ENCODE measurements around the gene SLC6A17.
A peak's percentile ranks its signal among the peaks of the same experiment; 100 is the strongest.

The SLC6A17 gene

GRCh38 chr1:110135666-110136065 is 14.6 kb upstream of the SLC6A17 start:
- no peak for DNase-seq

GRCh38 chr1:110136911-110137310 is 13.4 kb upstream of the SLC6A17 start:
- DNase-seq, result no peak

DNA sequence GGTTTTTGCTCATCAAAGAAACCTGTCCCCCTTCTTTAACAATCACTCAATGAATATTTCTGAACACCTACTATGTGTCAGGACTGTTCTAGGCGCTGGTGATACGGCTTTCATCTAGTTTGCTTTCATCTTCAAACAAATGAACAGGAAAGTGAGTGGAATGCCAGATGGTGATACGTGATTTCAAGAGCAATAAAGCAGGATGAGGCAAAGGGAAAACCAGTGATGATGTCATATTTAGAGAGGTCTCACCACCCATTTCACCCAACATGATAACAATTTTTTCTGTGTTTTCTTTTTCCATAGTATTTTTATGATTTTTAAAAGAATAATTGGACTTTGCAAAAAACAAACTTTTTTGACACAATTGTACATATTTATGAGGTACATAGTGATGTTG is 11.3 kb upstream of the SLC6A17 start:
- DNase-seq, result no peak

- DNase-seq, result no peak
Measured at GRCh38 chr1:110144366-110144765, 5.9 kb upstream of the SLC6A17 start.

- DNase-seq, result no peak
Measured at GRCh38 chr1:110148961-110149360, 1.3 kb upstream of the SLC6A17 start.

DNA sequence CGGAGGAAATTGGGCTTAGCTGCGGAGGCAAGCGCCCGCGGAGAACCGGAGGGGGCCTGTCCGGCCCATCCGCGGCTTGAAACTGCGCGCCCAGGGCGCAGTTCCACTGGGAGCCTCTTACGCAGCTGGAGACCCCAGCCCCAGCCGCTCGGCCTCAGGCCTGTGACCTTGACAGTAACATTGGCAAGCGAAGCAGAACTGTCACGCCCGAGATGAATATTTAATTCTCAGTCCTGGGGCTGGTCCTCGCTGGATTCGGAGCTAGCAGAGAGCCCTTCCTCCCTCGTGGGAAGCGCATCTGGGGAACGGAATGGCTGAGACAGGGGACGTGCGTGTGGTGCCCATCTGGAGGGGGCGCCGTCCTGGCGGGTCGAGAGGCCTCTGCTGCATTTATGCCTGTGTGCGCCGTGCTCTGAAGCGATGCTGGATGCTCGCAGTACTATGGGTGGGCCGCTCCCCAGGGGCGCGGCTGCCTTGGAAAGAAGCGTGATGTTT is 928 bp downstream of the SLC6A17 start:
- no peak for DNase-seq

DNA sequence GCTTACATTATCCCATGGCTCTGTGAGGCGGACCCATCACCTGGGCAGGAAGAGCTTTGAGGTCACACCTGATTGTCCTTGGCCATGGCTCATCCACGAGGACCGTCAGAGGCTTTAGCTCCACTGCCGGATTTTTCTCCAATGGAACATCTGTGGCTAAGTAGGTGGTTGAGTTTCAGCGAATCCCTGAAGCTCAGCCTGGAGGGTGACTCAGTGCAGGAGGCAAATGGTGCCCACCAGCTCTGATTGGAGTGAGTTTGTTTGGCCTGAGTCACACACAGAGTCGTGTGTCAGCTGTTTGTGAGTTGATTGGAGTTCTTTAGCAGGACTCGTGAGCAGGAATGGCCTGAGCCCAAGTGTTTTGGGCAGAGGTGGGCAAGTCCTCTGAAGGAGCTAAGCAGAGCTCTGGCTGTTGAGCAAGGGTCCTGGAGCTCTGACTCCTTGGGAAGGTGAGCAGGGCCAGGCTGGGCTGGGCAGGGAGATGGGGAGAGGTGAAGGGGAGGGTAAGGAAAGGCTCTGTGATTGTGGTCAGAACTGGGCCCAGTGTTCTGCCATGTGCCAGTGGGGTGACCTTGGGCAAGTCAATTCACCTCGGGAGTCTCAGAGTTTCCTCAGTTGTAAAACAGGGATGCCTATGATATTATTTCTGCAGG is 2.0 kb downstream of the SLC6A17 start:
- DNase-seq, result peak; percentile 35

DNA sequence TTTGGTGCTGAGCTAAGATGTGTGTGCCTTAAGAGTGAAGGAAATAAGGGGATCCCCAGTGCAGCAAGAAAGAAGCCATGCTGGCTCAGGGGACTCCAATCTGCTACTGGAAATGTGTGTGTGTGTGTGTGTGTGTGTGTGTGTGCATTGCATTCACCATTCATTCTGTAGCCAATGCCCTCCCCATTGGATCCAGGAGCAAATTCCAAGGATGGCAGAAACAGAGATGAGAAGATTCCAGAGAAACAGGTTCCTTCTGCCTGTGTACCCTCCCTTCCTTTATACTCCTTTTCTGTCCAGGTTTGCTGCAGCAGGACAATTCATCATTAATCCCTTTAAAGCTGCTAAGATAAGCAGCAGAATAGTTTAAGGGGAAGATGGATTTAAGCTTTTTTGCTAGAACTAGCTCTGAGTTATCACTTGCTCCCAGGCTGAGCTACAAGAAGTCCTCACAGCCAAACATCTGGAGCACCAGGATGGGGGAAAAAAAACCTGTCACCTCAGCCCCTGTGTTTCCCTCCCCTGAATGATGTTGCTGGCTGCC is 3.2 kb downstream of the SLC6A17 start:
- no peak for DNase-seq

- DNase-seq, result peak; percentile 56
Measured at GRCh38 chr1:110155878-110156522, 5.7 kb downstream of the SLC6A17 start.

DNA sequence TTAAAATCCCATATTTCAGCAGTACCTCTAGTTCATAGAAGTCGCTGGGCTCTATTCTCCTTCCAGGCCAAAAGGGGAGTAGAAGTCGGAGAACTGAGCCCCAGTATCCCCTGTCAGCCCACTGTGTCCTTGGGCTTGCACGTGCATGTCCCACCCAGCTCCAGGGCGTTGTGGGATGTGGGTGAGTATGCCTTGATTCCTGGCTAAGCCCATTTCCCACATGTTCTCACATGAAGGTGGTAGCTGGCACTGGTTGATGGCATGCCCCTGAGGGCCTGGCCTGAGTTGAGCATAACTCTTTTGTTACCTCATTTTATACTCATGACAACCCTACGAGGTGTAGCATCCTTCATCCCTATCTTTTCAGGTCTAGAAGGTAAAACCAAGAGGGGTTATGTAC is 8.0 kb downstream of the SLC6A17 start:
- DNase-seq, result no peak

GRCh38 chr1:110159168-110159567 is 8.9 kb downstream of the SLC6A17 start:
- no peak for DNase-seq

- DNase-seq, result no peak
Measured at GRCh38 chr1:110160538-110161100, 10.3 kb downstream of the SLC6A17 start.

GRCh38 chr1:110161165-110161564 is 10.9 kb downstream of the SLC6A17 start:
- no peak for DNase-seq

DNA sequence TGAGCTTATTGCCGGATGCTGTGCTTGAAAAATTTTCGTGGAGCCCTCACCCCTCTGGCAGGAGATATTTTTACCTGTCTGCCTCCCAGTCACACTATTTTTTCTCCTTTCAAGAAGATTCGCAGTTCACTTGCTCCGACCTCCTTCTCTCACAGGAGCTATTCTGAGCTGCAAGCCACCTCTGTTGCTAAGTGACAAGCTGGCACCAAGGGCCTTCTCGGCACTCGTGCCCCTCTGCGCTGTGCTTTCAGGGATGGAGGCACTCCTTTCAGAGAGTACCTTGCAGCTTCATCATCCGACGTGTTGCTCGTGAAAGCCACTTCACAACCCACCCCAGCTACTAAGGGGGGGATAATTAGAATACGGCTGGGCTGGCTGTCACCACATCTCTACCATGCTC is 11.6 kb downstream of the SLC6A17 start:
- no peak for DNase-seq

GRCh38 chr1:110163591-110163990 is 13.3 kb downstream of the SLC6A17 start:
- DNase-seq, result no peak

DNA sequence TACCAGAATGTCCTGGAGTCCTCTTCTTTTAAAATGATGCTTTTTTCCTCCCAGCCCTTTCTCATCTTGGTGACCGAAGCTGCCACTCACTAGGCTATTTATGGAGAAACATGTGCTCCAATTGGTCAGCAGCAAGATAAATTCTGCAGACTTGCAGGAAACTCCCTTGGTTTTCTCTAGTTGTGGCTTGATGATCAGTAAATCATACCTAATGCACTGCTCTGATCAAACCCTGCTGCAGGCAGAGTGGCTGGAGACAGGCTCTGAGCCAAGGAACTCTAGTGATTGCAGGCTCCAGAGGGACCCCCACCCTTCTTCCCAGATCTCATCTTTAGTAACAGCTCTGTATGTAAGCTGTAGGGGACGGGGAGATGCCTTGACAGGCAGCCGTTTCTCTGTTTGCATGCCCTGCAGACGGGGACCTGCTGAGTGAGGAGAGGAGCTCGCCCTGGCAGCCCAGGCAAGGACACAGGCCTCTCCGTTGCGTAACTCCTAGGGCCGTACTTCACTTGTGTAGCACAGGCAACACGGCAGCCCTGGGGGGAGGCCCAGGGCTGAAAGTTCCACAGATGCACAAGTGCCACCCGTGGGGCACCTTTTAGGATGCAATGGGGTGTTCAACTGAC is 14.5 kb downstream of the SLC6A17 start:
- no peak for DNase-seq

- no peak for DNase-seq
Measured at GRCh38 chr1:110165761-110166231, 15.5 kb downstream of the SLC6A17 start.

DNA sequence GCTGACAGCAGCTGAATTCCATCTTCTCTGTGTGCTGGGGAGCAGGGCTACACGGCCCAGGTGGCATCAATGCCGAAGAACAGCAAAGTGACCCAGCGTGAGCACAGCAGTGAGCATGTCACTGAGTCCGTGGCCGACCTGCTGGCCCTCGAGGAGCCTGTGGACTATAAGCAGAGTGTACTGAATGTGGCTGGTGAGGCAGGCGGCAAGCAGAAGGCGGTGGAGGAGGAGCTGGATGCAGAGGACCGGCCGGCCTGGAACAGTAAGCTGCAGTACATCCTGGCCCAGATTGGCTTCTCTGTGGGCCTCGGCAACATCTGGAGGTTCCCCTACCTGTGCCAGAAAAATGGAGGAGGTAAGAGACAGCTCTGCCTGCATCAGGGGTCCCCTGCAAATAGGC is 16.6 kb downstream of the SLC6A17 start:
- DNase-seq, result no peak

- peak; percentile 36 for DNase-seq
Measured at GRCh38 chr1:110170766-110171733, 20.8 kb downstream of the SLC6A17 start.

DNA sequence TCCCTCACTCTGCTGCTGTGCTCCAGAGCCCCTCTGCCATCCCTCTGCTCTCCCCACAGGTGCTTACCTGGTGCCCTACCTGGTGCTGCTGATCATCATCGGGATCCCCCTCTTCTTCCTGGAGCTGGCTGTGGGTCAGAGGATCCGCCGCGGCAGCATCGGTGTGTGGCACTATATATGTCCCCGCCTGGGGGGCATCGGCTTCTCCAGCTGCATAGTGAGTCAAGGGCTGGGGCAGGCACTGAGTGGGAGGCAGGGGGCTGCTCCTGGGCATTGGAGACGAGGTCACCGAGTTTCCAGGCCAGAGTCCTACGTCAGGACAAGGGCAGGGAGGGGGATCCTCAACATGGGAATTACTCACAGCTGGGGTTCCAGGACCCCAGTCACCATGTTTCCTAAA is 21.7 kb downstream of the SLC6A17 start:
- DNase-seq, result no peak

DNA sequence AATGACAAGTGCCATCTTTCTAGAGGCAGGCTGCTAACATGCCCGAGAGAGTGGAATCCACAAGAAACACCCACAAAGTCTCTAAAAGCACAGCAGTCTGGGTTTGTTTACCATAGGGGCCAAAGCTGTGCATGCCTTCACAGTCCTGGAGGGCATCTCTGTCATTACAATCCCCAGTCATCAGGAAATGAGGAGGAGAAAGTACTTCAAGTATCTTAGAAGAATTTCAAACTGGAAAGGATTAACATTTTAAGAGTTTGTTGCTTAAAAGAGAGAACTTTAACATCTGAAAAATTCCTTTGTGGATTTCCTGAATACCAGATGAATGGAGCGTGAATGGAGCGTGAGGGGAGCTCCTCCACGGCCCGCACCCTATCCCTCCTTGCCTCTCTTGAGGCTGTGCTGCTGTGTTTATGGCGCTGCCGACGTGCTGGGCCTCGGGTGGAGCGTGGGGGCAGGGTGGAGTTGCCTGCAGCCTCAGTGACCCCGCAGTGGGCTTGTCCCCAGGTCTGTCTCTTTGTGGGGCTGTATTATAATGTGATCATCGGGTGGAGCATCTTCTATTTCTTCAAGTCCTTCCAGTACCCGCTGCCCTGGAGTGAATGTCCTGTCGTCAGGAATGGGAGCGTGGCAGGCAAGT is 23.3 kb downstream of the SLC6A17 start:
- peak; percentile 27 for DNase-seq

Data from fibroblast of skin of abdomen (primary cell).